H54 (cell line): ENCODE measurements around the gene ARPC2.

ENCODE experiments used
- DNase-seq: peaks from one replicate; pipeline ENCODE4 v3.0.0; 2011; ENCODE audit warnings: low spot score, mixed read lengths; ENCODE audit not compliant: insufficient read length
- FAIRE-seq: peaks from 3 replicates; lab custom pipeline; 2011; peaks lifted over from hg19 to GRCh38; lab: Jason Lieb, UNC
- POLR2A ChIP-seq: IDR thresholded peaks from 2 replicates; pipeline ENCODE4 v1.6.1; 2011; ENCODE audit warnings: low read depth, mild to moderate bottlenecking, low read length

Gene ARPC2

DNA sequence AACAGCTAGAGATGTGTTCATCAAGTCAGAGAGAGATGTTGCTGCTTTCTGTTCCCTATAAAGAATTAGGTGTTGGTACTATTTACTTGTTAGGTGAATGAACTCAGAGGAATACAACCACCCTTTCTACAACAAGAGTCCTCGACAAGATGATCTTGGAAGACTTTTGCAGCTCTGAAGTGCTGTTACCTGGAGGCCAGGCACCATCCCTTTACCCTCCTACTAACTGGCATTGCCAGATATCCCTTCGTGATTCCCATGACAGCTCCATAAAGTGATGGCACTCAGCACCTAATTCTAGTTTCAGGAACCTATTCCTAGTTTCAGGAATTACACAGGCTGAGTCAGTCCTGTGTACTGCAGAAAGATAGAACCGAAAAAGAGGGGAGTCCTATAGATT, 9.9 kb downstream of the ARPC2 start:
- TF ChIP-seq POLR2A: no peak
- FAIRE-seq: no peak
- DNase-seq: no peak

DNA sequence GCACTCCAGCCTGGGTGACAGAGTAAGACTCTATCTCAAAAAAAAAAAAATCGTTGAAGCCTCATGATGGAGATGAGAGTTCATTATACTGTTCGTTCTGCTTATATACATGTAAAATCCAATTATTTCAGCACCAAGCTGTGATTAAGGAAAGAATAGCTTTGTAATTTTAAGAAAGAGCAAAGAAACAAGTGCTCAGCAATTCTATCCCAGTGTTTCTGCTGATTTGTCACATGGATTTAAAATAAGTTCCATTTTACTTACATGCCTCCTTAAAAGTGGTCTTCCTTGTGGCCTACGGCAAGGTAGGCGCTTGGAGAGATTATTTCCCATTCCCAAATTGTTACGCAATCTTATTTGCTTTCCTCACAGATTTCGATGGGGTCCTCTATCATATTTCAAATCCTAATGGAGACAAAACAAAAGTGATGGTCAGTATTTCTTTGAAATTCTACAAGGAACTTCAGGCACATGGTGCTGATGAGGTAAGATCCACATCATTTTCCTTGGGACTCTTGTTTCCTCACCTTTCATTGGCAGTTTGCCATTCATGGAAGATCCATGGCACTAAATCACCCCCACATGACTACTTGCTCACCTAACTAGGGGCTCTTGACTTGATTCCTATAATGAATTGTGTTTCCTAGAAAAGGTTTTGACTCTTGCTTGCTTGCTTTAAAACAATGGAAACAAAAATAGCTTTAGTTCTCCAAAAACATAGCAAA, 11.5 kb downstream of the ARPC2 start:
- FAIRE-seq (no peak), DNase-seq (no peak)
- no peak for TF ChIP-seq POLR2A

DNA sequence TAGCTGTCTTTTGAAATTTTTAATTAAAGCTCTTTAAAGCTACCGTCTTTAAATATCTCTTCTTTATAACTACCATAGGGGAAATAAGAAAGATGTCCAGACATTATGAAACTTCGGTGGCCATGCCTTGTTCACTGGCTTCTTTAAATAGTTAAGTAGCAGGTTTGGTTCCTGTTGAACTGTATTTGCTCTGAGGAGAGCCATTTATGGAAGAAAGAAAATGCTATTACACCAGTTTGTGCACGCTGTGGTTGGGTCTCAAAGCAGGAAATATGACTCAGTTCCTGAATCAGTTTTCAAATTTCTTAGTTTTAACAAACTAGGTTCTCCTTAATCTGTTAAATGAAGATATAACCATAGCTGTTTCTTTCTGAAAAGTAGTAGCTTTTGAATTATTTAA, 12.2 kb downstream of the ARPC2 start:
- peak; percentile 66 for FAIRE-seq
- DNase-seq: peak; percentile 38
- TF ChIP-seq POLR2A: no peak

DNA sequence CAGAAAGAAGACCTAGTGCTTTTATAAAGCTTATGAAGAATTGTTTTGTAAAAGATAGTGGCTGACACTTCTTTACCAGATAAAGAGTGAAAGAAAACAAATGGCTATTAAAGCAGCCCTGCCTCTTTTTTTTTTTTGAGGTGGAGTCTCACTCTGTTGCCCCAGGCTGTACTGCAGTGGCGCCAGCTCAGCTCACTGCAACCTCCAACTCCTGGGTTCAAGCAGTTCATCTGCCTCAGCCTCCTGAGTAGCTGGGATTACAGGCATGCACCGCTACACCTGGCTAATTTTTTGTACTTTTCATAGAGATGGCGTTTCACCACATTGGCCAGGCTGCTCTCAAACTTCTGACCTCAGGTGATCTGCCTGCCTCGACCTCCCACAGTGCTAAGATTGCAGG, 12.9 kb downstream of the ARPC2 start:
- no peak for TF ChIP-seq POLR2A
- DNase-seq (no peak), FAIRE-seq (no peak)

DNA sequence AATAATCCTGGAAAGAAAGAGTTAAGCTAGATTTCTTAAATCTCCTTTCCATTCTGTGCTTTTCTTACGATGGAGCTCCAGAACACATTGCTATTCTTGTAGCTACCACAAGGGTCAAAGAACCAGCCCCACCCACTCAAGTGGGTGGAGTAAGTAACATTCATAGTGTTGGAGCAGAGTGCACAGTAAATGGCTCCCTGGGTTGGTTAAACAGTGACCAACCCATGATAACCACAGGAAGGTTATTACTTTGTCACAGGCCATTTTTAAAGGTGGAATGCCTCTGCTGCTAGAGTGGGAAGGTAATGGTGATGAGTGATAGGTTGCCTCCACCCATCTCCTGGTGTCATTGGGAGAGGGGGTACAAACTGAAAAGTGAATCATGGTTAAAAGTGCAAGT, 13.9 kb downstream of the ARPC2 start:
- no peak for DNase-seq
- no peak for FAIRE-seq
- no peak for TF ChIP-seq POLR2A

DNA sequence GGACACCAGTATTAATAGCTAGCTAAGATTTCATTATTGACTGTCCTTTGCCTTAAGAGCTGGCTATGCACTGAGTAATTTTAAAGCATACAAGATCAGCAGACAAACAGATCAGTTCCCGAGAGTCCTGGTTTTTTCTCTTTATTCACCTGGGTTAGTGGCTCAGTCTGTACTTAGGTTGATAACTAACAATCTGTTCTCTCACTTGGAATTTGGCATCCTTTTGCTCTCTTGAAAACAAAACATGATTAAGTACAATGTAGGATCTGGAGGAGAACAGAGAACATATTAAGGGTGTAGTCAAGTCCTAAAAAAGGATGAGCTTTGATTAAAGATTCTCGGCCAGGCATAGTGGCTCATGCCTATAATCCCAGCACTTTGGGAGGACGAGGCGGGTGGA, 16.6 kb downstream of the ARPC2 start:
- DNase-seq: no peak
- no peak for TF ChIP-seq POLR2A
- FAIRE-seq: no peak

DNA sequence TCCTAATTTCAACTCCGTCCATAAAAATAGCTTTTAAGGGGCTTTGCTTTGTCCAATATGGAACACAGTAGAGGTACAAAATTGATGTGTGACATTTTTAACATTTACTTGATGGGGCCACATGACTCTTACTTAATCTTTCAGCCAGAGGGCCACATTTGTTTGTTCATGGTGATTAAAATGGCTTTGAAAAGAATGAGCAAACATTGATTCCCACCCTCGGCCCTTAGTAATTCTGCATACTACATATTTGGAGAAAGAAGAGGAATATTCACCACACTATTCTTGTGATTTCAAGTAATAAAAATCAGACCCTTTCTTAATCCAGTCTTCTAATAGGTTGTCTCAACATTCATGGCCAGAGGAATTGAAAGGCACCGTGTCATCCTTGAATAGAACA, 17.5 kb downstream of the ARPC2 start:
- FAIRE-seq (no peak), DNase-seq (no peak)
- no peak for TF ChIP-seq POLR2A

DNA sequence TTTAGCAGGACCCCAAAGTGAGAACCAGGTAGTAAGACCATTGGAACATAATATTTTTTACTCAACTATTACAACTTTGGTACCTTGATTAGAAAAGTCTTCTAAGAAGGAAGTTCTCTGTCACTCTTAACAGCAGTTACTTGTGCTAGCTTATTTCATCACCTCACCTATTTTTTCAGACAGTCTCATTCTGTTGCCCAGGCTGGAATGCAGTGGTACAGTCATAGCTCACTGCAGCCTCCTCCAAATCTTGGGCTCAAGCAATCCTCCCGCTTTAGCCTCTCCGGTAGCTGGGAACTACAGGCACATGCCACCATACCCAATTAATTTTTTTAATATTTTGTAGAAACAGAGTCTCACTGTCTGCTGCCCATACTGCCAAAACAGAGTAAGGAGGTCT, 18.0 kb downstream of the ARPC2 start:
- TF ChIP-seq POLR2A: no peak
- no peak for DNase-seq
- FAIRE-seq: no peak

DNA sequence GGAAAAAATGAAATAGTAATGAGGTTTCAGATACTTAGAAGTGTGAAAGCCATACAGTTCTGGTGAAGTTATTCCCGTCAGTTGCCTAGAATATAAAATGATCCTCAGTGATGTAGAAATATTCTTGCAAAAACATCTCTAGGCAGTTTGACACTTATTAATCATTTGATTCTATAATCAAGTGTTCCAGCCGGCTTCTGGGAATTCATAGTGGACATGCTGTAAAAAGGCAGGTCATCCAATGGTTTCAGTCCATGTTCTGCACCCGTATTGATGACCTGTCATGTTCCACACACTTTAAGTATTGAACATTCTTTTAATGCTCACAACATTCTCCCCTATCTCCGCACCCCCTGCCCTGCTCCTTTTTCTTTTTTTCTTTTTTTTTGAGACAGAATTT, 19.8 kb downstream of the ARPC2 start:
- DNase-seq (no peak), FAIRE-seq (no peak)
- TF ChIP-seq POLR2A: no peak

DNA sequence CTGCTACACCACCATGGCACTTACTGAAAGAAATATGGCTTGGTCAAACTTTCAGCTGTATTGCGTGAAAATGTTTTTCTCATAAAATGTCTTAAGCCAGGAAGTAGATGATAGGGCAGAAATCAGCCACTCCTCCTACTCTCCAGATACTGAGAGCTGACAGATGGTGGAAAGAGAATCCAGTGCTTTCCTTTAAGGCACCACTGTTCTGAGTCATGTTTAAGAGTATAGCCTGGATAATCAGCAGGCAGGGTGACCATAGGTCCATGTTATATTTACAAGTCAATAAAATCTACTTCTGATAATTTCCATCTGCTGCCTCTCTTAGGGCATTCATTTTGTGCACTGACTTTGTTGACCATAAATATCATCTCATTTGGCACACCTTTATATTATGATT, 21.9 kb downstream of the ARPC2 start:
- TF ChIP-seq POLR2A: no peak
- FAIRE-seq (no peak), DNase-seq (no peak)

DNA sequence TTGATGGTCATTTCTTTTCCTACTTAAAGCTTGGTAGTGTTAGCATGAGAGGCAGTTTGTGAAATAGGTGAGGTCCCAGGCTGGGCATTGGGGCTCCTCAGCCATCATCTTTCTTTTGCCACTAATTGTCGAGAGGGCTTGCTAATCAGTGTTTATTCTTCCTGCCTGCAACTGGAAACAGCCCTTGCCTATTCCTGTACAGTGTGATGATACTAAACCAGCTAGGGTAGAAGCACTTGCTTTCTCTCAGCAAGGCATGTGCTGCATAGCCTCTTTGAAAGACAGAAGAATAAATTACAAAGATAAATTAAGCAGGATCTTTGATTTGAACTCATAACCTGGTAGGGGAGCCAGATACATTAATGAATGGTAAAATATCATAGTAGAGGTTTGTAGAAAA, 27.2 kb downstream of the ARPC2 start:
- no peak for DNase-seq
- no peak for FAIRE-seq
- TF ChIP-seq POLR2A: no peak

DNA sequence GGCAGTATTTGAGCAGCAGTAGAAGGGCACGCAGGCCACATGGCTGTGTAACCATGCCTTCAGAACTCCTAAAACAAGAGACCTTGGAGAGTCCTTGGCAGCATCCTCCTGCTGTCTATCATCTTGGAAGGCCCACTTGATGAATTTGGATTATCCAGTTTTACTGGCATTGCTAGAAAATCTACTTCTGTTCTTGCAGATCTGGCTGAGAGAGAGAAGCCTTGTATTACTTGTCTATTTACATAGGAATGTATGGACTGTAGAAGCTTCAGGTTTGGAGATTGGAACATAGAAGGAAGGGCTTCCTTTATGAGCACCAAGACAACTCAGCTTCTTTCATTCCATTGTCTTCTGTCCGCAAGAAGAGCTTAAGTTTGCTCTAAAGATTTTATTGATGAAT, 27.7 kb downstream of the ARPC2 start:
- FAIRE-seq (no peak), DNase-seq (no peak)
- TF ChIP-seq POLR2A: no peak

DNA sequence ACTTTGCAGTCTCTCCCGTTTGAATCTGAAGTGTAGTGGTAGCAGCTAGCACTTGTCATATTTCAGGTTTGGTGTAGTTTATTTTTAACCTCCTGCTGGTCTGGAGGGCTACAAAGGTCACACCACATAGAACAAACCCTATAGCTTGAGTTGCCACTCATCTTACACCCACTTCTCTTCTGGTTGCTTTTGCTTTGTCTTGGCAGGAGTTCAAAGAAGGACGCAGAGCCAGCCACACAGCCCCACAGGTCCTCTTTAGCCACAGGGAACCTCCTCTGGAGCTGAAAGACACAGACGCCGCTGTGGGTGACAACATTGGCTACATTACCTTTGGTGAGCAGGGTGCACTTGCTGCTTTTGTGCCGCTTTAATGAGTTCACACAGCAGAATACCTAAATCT, 28.2 kb downstream of the ARPC2 start:
- no peak for TF ChIP-seq POLR2A
- no peak for FAIRE-seq
- no peak for DNase-seq

DNA sequence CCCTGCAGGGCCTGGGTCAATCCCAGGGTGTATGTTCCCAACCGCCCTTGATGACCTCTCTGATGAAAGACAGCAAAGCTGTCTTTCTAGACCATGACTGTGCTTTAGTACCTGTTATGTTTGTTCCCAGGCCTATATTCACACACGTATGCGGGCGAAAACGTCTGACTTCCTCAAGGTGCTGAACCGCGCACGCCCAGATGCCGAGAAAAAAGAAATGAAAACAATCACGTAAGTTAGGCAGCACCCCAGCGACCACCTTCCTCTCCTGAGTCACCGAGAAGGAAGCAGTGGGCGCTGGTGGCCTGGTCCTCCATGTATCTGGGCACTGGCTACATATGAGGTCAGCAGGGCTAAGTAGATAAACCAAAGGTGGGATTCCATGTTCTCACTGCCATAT, 32.7 kb downstream of the ARPC2 start:
- DNase-seq (no peak), FAIRE-seq (no peak)
- TF ChIP-seq POLR2A: no peak

DNA sequence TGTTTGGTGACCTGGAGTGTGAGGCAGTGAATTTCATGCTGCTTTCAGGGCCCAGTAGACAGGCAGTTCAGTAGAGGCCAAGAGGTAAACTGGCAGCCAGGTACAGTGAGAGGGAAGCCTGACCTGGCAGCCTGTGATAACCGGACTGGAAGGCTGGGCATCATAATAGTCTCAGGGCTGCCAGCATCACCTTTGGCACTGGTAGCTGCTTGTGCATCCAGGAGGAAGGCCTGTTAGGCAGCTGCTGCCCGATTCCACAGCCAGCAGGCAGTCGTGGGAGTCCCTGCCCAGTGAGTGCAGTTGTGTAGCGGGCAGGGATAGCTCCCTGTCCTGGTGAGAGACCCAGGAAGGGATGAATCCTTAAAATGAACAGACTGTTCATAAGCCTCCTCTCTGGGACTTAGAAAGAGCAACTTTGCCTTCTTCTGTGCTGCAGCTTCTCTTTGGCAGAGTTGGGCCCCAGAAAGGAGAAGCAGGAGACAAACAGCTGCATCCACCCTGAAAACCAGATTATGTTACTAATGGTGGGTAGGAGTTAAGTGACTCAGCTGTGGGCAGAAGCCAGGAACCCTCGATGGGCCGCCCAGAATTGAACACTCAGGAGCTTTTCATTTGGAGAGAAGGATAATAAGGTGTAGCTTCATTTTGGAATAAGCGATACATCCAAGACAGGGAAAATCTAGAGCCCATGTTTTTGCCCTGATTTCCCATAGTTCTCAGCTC, 35.7 kb downstream of the ARPC2 start:
- DNase-seq (no peak), FAIRE-seq (no peak)
- no peak for TF ChIP-seq POLR2A
